ENCODE measurements around the gene PDGFRB. TPM values are rescaled to one million over a fixed set of nuclear protein-coding genes. Genes with fewer than 3 reads are reported as not detected.

PDGFRB gene
- total RNA-seq, 5 donors from 2014 or later (not counting 1 experiment from before 2014, with no cell fraction given), result 0.32 to 3.6 (median 1.6) TPM

GRCh38 chr5:150196514-150196913, 40.9 kb upstream of the PDGFRB start:
- Mint-ChIP-seq H3K27me3 (peaks cover 23 to 43% of the 10 kb centered on the region in 2 donors), H3K9me3 (no peaks in the 10 kb centered on the region), H3K4me1 (no peaks in the 10 kb centered on the region), H3K36me3 (no peaks in the 10 kb centered on the region), H3K4me3 (no peak overlapping the region), H3K27ac (no peak overlapping the region)
- no peak overlapping the region for H3K4me3 ChIP-seq (ENCODE audit: control insufficient read depth in 1 of 2, extremely low read depth in 1 of 2, low read length in 1 of 2)
- no peaks in the 10 kb centered on the region for H3K4me1 ChIP-seq (ENCODE audit: control insufficient read depth in 1 of 2, extremely low read depth in 1 of 2, insufficient read depth in 2 of 2, low read length in 2 of 2)
- no peaks in the 10 kb centered on the region for H3K9me3 ChIP-seq
- H3K27me3 ChIP-seq (replicated peaks in 1 of 2; ENCODE audit: control insufficient read depth in 2 of 2, extremely low read depth in 1 of 2, insufficient read depth in 2 of 2, low read length in 1 of 2), result peaks cover 0 to 46% of the 10 kb centered on the region in 2 experiments
- DNase-seq (no peak), ATAC-seq (replicated peaks in 1 of 4) (no peak)
- ChIA-PET CTCF (no interaction called here), POLR2A (no interaction called here)
- no peak overlapping the region for H3K27ac ChIP-seq (ENCODE audit: low read length)
- WGBS (ENCODE audit: insufficient coverage), result no CpG with 5 or more reads among the region's 5 CpGs
- no peaks in the 10 kb centered on the region for H3K36me3 ChIP-seq (ENCODE audit: control insufficient read depth in 2 of 2, extremely low read depth in 1 of 2, insufficient read depth in 1 of 2, low read length in 1 of 2)

DNA sequence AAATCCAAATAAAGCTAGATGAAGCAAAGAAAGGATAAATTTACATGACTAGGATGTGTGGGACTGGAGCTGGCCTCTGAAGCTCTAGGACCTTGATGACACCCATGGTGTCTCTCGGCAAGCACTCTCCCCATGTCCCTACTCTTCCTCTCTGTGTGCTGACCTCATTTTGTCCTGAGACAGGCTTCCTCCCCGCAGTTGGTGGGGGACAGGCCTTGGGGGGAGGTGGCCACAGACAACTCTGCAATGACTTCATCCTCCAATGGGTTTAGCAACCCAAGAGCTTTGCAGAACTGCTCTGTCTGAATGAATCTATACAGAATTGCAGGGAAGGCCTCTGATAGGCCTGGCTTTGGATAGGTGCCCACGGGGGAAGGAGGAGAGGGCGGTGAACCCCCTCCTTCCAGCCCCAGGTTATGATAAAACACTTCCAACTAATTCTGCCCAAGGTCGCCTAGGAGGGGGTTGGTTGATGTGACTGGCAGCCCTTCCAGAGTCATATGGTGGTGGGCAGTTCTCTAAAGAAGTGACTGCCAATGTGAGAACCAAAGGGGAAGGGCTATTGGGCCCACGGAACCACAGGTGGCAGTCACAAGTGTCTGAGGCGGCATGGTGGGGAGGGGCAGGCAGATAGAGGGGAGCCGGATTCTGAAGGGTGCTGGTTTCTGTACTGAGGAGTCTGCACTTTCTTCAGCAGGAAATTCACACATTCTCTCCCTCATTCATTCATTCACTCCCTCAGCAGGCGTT, 40.3 kb upstream of the PDGFRB start:
- CTCF ChIA-PET, result no interaction called here
- Mint-ChIP-seq H3K9me3 (no peaks in the 10 kb centered on the region), H3K4me1 (no peaks in the 10 kb centered on the region), H3K27ac (no peak overlapping the region), H3K36me3 (no peaks in the 10 kb centered on the region), H3K4me3 (no peak overlapping the region), H3K27me3 (peaks cover 26 to 49% of the 10 kb centered on the region in 2 donors)
- no peak overlapping the region for H3K4me3 ChIP-seq (ENCODE audit: control insufficient read depth in 1 of 2, extremely low read depth in 1 of 2, low read length in 1 of 2)
- H3K36me3 ChIP-seq (ENCODE audit: control insufficient read depth in 2 of 2, extremely low read depth in 1 of 2, insufficient read depth in 1 of 2, low read length in 1 of 2), result no peaks in the 10 kb centered on the region
- H3K9me3 ChIP-seq, result no peaks in the 10 kb centered on the region
- ATAC-seq (replicated peaks in 1 of 4), result no peak
- POLR2A ChIA-PET, result no interaction called here
- no peaks in the 10 kb centered on the region for H3K4me1 ChIP-seq (ENCODE audit: control insufficient read depth in 1 of 2, extremely low read depth in 1 of 2, insufficient read depth in 2 of 2, low read length in 2 of 2)
- H3K27ac ChIP-seq (ENCODE audit: low read length), result no peak overlapping the region
- 60% methylated on average over 1 of the region's 9 CpGs for WGBS (ENCODE audit: insufficient coverage)
- DNase-seq, result no peak
- H3K27me3 ChIP-seq (replicated peaks in 1 of 2; ENCODE audit: control insufficient read depth in 2 of 2, extremely low read depth in 1 of 2, insufficient read depth in 2 of 2, low read length in 1 of 2), result peaks cover 3 to 49% of the 10 kb centered on the region in 2 experiments

GRCh38 chr5:150192462-150192861, 36.8 kb upstream of the PDGFRB start:
- ChIA-PET POLR2A (no interaction called here), CTCF (no interaction called here)
- no peak for DNase-seq
- no peak for ATAC-seq (replicated peaks in 1 of 4)
- H3K27me3 ChIP-seq (replicated peaks in 1 of 2; ENCODE audit: control insufficient read depth in 2 of 2, extremely low read depth in 1 of 2, insufficient read depth in 2 of 2, low read length in 1 of 2), result peaks cover 14 to 70% of the 10 kb centered on the region in 2 experiments
- no peak overlapping the region for H3K27ac ChIP-seq (ENCODE audit: low read length)
- WGBS (ENCODE audit: insufficient coverage), result 25% methylated on average over 1 of the region's 4 CpGs
- H3K4me1 ChIP-seq (ENCODE audit: control insufficient read depth in 1 of 2, extremely low read depth in 1 of 2, insufficient read depth in 2 of 2, low read length in 2 of 2), result no peaks in the 10 kb centered on the region
- H3K9me3 ChIP-seq, result no peaks in the 10 kb centered on the region
- H3K4me1 Mint-ChIP-seq, result no peaks in the 10 kb centered on the region
- H3K36me3 Mint-ChIP-seq, result no peaks in the 10 kb centered on the region
- no peaks in the 10 kb centered on the region for H3K36me3 ChIP-seq (ENCODE audit: control insufficient read depth in 2 of 2, extremely low read depth in 1 of 2, insufficient read depth in 1 of 2, low read length in 1 of 2)
- no peak overlapping the region for H3K4me3 Mint-ChIP-seq
- H3K4me3 ChIP-seq (ENCODE audit: control insufficient read depth in 1 of 2, extremely low read depth in 1 of 2, low read length in 1 of 2), result no peak overlapping the region
- no peak overlapping the region for H3K27ac Mint-ChIP-seq
- H3K27me3 Mint-ChIP-seq, result peaks cover 31 to 61% of the 10 kb centered on the region in 2 donors
- H3K9me3 Mint-ChIP-seq, result no peaks in the 10 kb centered on the region

DNA sequence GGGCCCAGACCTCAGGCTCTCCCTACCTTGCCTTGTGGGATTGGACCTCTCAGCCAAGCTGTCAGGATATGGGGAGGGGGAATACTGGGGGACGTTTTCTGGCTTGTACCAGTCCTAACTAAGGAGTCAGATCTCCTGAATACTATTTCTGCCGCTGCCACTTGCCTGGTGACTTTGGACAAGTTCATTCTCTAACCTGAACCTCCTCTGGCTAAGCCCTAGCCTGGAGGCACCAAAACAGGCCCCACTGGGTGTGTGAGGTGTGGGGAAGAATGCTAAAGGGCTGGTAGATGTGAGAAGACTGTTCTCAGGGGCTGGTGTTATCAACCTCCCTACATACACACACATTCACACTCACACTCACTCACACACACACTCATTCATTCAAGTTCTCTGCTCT, 35.3 kb upstream of the PDGFRB start:
- Histone ChIP-seq H3K4me1 (ENCODE audit: control insufficient read depth in 1 of 2, extremely low read depth in 1 of 2, insufficient read depth in 2 of 2, low read length in 2 of 2) (no peaks in the 10 kb centered on the region), H3K27ac (ENCODE audit: low read length) (no peak overlapping the region), H3K4me3 (ENCODE audit: control insufficient read depth in 1 of 2, extremely low read depth in 1 of 2, low read length in 1 of 2) (no peak overlapping the region), H3K27me3 (replicated peaks in 1 of 2; ENCODE audit: control insufficient read depth in 2 of 2, extremely low read depth in 1 of 2, insufficient read depth in 2 of 2, low read length in 1 of 2) (peaks cover 14 to 61% of the 10 kb centered on the region in 2 experiments), H3K36me3 (ENCODE audit: control insufficient read depth in 2 of 2, extremely low read depth in 1 of 2, insufficient read depth in 1 of 2, low read length in 1 of 2) (no peaks in the 10 kb centered on the region), H3K9me3 (no peaks in the 10 kb centered on the region)
- peaks cover 31 to 61% of the 10 kb centered on the region in 2 donors for H3K27me3 Mint-ChIP-seq
- no peaks in the 10 kb centered on the region for H3K9me3 Mint-ChIP-seq
- WGBS (ENCODE audit: insufficient coverage), result no CpG with 5 or more reads among the region's 2 CpGs
- H3K4me3 Mint-ChIP-seq, result no peak overlapping the region
- H3K36me3 Mint-ChIP-seq, result no peaks in the 10 kb centered on the region
- no peak overlapping the region for H3K27ac Mint-ChIP-seq
- ATAC-seq (replicated peaks in 1 of 4) (no peak), DNase-seq (no peak)
- ChIA-PET POLR2A (no interaction called here), CTCF (interaction anchor here in 1 of 2 donors (0.5 kb wide), 1 partner anchor 1130 kb away, joined by 5 read pairs; no protein-coding TSS in a partner anchor)
- no peaks in the 10 kb centered on the region for H3K4me1 Mint-ChIP-seq

DNA sequence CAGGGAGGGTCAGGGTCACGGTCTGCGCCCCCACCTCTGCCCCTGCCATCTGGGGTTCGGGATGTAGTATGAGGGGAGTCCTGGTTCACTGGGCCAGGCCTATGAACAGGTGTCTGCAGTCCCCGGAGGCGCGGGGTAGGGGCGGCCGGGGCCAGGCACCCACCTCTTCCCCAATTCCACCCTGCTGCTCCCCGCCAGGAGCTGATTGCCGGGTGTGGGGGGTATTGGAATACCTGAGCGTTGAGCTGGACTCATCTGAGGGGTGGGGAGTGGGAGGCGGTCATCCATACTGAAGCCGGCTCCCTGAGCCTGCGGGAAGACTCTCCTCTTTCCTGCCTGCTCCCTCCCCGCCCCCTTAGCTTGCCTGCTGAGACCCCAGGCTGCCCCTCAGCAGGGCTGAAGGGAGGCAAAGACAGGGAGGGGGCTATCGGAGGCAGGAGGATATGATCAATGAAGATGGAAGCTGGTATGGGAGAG, 34.9 kb upstream of the PDGFRB start:
- Histone ChIP-seq H3K36me3 (ENCODE audit: control insufficient read depth in 2 of 2, extremely low read depth in 1 of 2, insufficient read depth in 1 of 2, low read length in 1 of 2) (no peaks in the 10 kb centered on the region), H3K4me3 (ENCODE audit: control insufficient read depth in 1 of 2, extremely low read depth in 1 of 2, low read length in 1 of 2) (no peak overlapping the region), H3K27me3 (replicated peaks in 1 of 2; ENCODE audit: control insufficient read depth in 2 of 2, extremely low read depth in 1 of 2, insufficient read depth in 2 of 2, low read length in 1 of 2) (peaks cover 14 to 56% of the 10 kb centered on the region in 2 experiments), H3K9me3 (no peaks in the 10 kb centered on the region), H3K4me1 (ENCODE audit: control insufficient read depth in 1 of 2, extremely low read depth in 1 of 2, insufficient read depth in 2 of 2, low read length in 2 of 2) (no peaks in the 10 kb centered on the region), H3K27ac (ENCODE audit: low read length) (no peak overlapping the region)
- DNase-seq (no peak), ATAC-seq (replicated peaks in 1 of 4) (no peak)
- Mint-ChIP-seq H3K27me3 (peaks cover 31 to 59% of the 10 kb centered on the region in 2 donors), H3K9me3 (no peaks in the 10 kb centered on the region), H3K4me1 (no peaks in the 10 kb centered on the region), H3K4me3 (no peak overlapping the region), H3K36me3 (no peaks in the 10 kb centered on the region), H3K27ac (no peak overlapping the region)
- CTCF ChIA-PET, result interaction anchor here in 1 of 2 donors (0.5 kb wide), 1 partner anchor 1130 kb away, joined by 5 read pairs; no protein-coding TSS in a partner anchor
- POLR2A ChIA-PET, result no interaction called here
- WGBS (ENCODE audit: insufficient coverage), result 67% methylated on average over 2 of the region's 16 CpGs

DNA sequence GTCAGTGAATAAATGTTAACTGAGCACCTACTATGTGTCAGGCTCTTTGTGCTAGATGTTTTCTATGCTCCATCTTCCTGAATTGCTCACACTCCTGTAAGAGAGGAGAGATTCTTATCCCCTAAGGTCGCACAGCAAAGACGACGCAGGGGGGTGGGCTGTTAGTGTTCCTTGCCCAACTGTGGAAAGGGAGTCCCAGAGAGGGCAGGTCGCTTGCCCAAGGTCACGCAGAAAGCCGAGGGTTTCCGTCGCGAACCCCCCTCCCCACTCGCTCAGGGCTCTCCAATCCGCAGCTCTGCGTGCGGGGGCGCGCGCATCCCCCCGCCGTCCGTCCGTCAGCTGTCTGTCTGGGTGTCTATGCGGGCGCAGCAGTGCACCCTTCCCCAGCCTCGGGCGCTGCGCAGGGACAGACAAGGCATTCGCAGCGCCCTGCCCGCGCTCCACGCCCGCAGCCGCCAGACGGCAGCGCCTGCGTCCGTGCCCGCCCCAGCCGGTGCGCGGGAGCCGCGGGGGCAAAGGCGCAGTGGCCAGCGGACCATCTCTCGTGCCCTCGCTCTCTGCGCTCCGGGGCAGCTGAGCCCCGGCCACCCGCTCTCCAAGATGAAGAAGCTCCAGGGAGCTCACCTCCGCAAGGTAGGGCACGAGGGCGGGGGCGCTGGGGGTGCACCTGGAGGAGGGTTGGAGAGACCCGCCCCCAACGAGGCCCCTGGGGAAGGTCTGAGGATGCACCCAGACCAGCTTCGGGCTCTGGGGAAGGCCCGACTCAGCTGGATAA, 34.3 kb upstream of the PDGFRB start, which contains the start of gene SLC6A7:
TSS of gene SLC6A7 (plus strand) at position 335 of the 775 bp plus-strand sequence. CDS start at position 601, 266 bp downstream.
- no peak within 1 kb of the TSS for H3K27ac Mint-ChIP-seq
- Histone ChIP-seq H3K4me1 (ENCODE audit: control insufficient read depth in 1 of 2, extremely low read depth in 1 of 2, insufficient read depth in 2 of 2, low read length in 2 of 2) (no peaks in the 10 kb centered on the region), H3K27ac (ENCODE audit: low read length) (no peak within 1 kb of the TSS), H3K9me3 (no peaks in the 10 kb centered on the region), H3K4me3 (ENCODE audit: control insufficient read depth in 1 of 2, extremely low read depth in 1 of 2, low read length in 1 of 2) (no peak within 1 kb of the TSS), H3K36me3 (ENCODE audit: control insufficient read depth in 2 of 2, extremely low read depth in 1 of 2, insufficient read depth in 1 of 2, low read length in 1 of 2) (no peaks in the 10 kb centered on the region), H3K27me3 (replicated peaks in 1 of 2; ENCODE audit: control insufficient read depth in 2 of 2, extremely low read depth in 1 of 2, insufficient read depth in 2 of 2, low read length in 1 of 2) (peaks cover 14 to 53% of the 10 kb centered on the region in 2 experiments)
- ChIA-PET CTCF (no interaction called here), POLR2A (no interaction called here)
- WGBS (ENCODE audit: insufficient coverage), result 11% methylated on average over 54 of the region's 58 CpGs
- no peaks in the 10 kb centered on the region for H3K9me3 Mint-ChIP-seq
- H3K36me3 Mint-ChIP-seq, result no peaks in the 10 kb centered on the region
- no peak for ATAC-seq (replicated peaks in 1 of 4)
- peaks cover 31 to 55% of the 10 kb centered on the region in 2 donors for H3K27me3 Mint-ChIP-seq
- H3K4me3 Mint-ChIP-seq, result no peak within 1 kb of the TSS
- no peak for DNase-seq
- H3K4me1 Mint-ChIP-seq, result no peaks in the 10 kb centered on the region
